Activated naive CD8-positive, alpha-beta T cell (primary cell): ENCODE results near the gene HACD2.

Experiments used
- H3K27ac Mint-ChIP-seq: one replicate; pipeline ENCODE4 v1.8.0; 2021; ENCODE audit warnings: mixed read lengths
- H3K27me3 Mint-ChIP-seq: one replicate; pipeline ENCODE4 v1.8.0; 2021; ENCODE audit warnings: mixed read lengths
- H3K36me3 Mint-ChIP-seq: one replicate; pipeline ENCODE4 v1.8.0; 2021; ENCODE audit warnings: mixed read lengths
- H3K4me1 Mint-ChIP-seq: one replicate; pipeline ENCODE4 v1.8.0; 2021; ENCODE audit warnings: low read depth, mixed read lengths
- H3K4me3 Mint-ChIP-seq: one replicate; pipeline ENCODE4 v1.8.0; 2021; ENCODE audit warnings: mild to moderate bottlenecking, mixed read lengths
- H3K9me3 Mint-ChIP-seq: one replicate; pipeline ENCODE4 v1.8.0; 2021; ENCODE audit warnings: low read depth, mixed read lengths

The HACD2 gene

GRCh38 chr3:123478314-123478713, 106.5 kb downstream of the HACD2 start:
- Mint-ChIP-seq H3K4me3 (no peak overlapping the region), H3K9me3 (no peaks in the 10 kb centered on the region), H3K27me3 (peaks cover 7% of the 10 kb centered on the region), H3K36me3 (no peaks in the 10 kb centered on the region), H3K4me1 (no peaks in the 10 kb centered on the region), H3K27ac (no peak overlapping the region)

GRCh38 chr3:123476967-123477750, 107.7 kb downstream of the HACD2 start:
- no peaks in the 10 kb centered on the region for H3K9me3 Mint-ChIP-seq
- no peaks in the 10 kb centered on the region for H3K4me1 Mint-ChIP-seq
- no peak overlapping the region for H3K4me3 Mint-ChIP-seq
- no peak overlapping the region for H3K27ac Mint-ChIP-seq
- H3K27me3 Mint-ChIP-seq = peaks cover 7% of the 10 kb centered on the region
- no peaks in the 10 kb centered on the region for H3K36me3 Mint-ChIP-seq

DNA sequence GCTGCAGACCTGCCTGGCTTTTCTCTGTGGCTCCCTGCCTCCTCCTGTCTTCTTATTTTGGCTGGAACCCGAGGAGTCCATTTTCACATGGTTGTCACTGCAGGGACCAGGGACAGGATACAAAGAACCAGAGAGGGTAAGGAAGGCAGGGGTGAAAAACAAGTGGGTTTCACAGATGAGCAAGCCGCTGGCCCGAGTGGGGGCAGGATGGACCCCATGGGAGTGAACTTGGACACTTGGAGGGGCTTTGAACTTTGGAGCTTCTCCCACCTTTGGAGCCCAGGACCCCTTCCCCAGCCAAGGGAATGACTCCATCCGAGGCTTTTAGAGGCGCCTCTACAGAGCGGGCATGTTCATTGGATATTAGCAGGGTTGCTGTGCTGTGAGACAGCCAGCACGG, 109.1 kb downstream of the HACD2 start:
- H3K36me3 Mint-ChIP-seq = no peaks in the 10 kb centered on the region
- no peaks in the 10 kb centered on the region for H3K4me1 Mint-ChIP-seq
- no peak overlapping the region for H3K4me3 Mint-ChIP-seq
- H3K27me3 Mint-ChIP-seq = peaks cover 7% of the 10 kb centered on the region
- no peak overlapping the region for H3K27ac Mint-ChIP-seq
- H3K9me3 Mint-ChIP-seq = no peaks in the 10 kb centered on the region

GRCh38 chr3:123471106-123471505, 113.7 kb downstream of the HACD2 start:
- Mint-ChIP-seq H3K4me3 (no peak overlapping the region), H3K27me3 (peaks cover 3% of the 10 kb centered on the region), H3K27ac (no peak overlapping the region), H3K36me3 (no peaks in the 10 kb centered on the region), H3K4me1 (no peaks in the 10 kb centered on the region), H3K9me3 (no peaks in the 10 kb centered on the region)

- H3K4me1 Mint-ChIP-seq = no peaks in the 10 kb centered on the region
- no peak overlapping the region for H3K4me3 Mint-ChIP-seq
- no peak overlapping the region for H3K27ac Mint-ChIP-seq
These were observed 115.4 kb downstream of the HACD2 start for GRCh38 chr3:123469323-123469995.

GRCh38 chr3:123467046-123467445, 117.8 kb downstream of the HACD2 start:
- Mint-ChIP-seq H3K4me3 (no peak overlapping the region), H3K27me3 (peaks cover 4% of the 10 kb centered on the region), H3K27ac (no peak overlapping the region), H3K4me1 (no peaks in the 10 kb centered on the region), H3K36me3 (no peaks in the 10 kb centered on the region), H3K9me3 (no peaks in the 10 kb centered on the region)

More at GRCh38 chr3:123469323-123469995, 115.4 kb downstream of the HACD2 start:
- Mint-ChIP-seq H3K36me3 (no peaks in the 10 kb centered on the region), H3K9me3 (no peaks in the 10 kb centered on the region), H3K27me3 (peaks cover 3% of the 10 kb centered on the region)

- Mint-ChIP-seq H3K4me3 (no peak overlapping the region), H3K4me1 (no peaks in the 10 kb centered on the region), H3K9me3 (no peaks in the 10 kb centered on the region), H3K27me3 (peaks cover 4% of the 10 kb centered on the region), H3K27ac (no peak overlapping the region), H3K36me3 (no peaks in the 10 kb centered on the region)
These were observed 120.6 kb downstream of the HACD2 start for GRCh38 chr3:123464211-123464610.

DNA sequence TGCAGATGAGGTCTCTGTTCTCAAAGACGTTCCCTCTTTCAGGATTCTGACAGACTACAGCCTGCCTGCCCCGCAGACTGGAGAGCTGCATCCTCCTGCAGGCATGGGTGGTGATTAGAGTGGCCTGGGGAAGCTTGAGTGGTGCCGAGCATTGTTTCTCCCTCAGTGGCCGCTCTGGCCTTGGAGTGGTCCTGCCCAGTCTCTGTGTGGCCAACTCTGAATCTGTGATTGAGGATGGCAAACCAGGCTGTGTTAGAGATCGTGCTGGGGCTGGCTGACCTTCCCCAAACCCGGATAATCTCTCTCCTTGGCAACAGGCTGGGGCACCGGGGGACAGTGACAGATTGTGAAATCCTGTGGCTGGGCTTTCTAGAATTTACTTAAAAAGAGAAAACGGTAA, 125.0 kb downstream of the HACD2 start:
- Mint-ChIP-seq H3K4me3 (no peak overlapping the region), H3K4me1 (no peaks in the 10 kb centered on the region), H3K36me3 (no peaks in the 10 kb centered on the region), H3K9me3 (no peaks in the 10 kb centered on the region), H3K27ac (no peak overlapping the region), H3K27me3 (peaks cover 17% of the 10 kb centered on the region)

GRCh38 chr3:123458255-123458654, 126.6 kb downstream of the HACD2 start:
- Mint-ChIP-seq H3K9me3 (no peaks in the 10 kb centered on the region), H3K36me3 (no peaks in the 10 kb centered on the region), H3K4me3 (no peak overlapping the region), H3K27me3 (peaks cover 21% of the 10 kb centered on the region), H3K27ac (no peak overlapping the region), H3K4me1 (no peaks in the 10 kb centered on the region)

DNA sequence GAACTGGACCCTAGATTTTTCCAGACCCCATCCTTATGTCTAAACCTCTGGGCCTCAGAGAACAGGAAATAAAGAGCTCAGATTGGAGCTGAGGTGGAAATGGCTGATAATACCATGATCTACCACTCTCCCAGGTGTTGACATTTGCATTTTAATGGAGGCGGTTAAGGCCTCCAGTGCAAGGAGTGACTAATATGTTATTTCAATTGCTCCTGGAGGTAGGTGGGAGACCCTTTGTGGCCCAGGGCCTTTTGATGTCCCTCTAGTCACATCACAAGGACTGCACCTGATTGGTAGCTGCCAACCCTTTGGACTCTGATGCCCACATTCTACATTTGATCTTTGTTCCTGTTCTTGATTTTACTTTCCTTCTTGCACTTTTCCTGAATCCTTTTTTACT, 127.0 kb downstream of the HACD2 start:
- Mint-ChIP-seq H3K4me1 (no peaks in the 10 kb centered on the region), H3K4me3 (no peak overlapping the region), H3K36me3 (no peaks in the 10 kb centered on the region), H3K27ac (no peak overlapping the region), H3K27me3 (peaks cover 21% of the 10 kb centered on the region), H3K9me3 (no peaks in the 10 kb centered on the region)

- Mint-ChIP-seq H3K4me3 (no peak overlapping the region), H3K9me3 (no peaks in the 10 kb centered on the region), H3K27ac (no peak overlapping the region), H3K27me3 (peaks cover 30% of the 10 kb centered on the region), H3K4me1 (no peaks in the 10 kb centered on the region), H3K36me3 (no peaks in the 10 kb centered on the region)
These were observed 131.2 kb downstream of the HACD2 start for GRCh38 chr3:123453675-123454074.

- no peaks in the 10 kb centered on the region for H3K9me3 Mint-ChIP-seq
- no peak overlapping the region for H3K4me3 Mint-ChIP-seq
- H3K4me1 Mint-ChIP-seq = peaks cover 1% of the 10 kb centered on the region
- H3K27me3 Mint-ChIP-seq = peaks cover 26% of the 10 kb centered on the region
- H3K27ac Mint-ChIP-seq = no peak overlapping the region
- no peaks in the 10 kb centered on the region for H3K36me3 Mint-ChIP-seq
These were observed 133.7 kb downstream of the HACD2 start for GRCh38 chr3:123451186-123451585.

DNA sequence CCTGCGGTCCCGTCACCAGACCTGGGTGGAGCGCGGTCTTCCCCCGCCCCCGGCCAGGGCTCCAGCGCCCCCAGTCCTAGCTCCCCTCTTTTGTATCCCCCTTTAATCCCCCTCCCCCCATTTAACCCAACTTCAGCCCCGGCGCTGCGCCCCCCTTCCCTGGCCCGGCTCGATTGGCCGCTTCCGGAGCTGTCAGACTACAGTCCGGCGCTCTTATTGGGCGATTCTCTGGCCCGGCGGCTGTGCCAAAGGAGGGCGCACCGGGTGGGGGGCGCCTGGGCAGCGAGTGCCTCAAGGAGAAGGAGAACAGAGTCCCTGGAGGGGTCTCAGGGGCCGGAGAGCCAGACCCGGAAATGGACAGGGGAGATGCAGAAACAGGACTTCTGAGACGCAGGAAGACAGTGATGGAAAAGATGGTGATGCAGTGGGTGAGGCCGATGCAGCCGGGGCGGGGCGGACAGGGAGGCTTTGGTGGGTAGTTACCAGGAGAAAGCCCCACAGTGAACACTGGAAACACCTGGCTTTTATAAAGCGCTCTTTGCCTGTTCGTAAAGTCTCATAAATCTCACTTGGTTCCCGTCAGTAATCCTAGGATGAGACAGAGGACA, 134.8 kb downstream of the HACD2 start:
- Mint-ChIP-seq H3K27me3 (peaks cover 28% of the 10 kb centered on the region), H3K4me1 (peaks cover 1% of the 10 kb centered on the region), H3K4me3 (peak overlapping the region; percentile 72), H3K9me3 (no peaks in the 10 kb centered on the region), H3K27ac (no peak overlapping the region), H3K36me3 (no peaks in the 10 kb centered on the region)

DNA sequence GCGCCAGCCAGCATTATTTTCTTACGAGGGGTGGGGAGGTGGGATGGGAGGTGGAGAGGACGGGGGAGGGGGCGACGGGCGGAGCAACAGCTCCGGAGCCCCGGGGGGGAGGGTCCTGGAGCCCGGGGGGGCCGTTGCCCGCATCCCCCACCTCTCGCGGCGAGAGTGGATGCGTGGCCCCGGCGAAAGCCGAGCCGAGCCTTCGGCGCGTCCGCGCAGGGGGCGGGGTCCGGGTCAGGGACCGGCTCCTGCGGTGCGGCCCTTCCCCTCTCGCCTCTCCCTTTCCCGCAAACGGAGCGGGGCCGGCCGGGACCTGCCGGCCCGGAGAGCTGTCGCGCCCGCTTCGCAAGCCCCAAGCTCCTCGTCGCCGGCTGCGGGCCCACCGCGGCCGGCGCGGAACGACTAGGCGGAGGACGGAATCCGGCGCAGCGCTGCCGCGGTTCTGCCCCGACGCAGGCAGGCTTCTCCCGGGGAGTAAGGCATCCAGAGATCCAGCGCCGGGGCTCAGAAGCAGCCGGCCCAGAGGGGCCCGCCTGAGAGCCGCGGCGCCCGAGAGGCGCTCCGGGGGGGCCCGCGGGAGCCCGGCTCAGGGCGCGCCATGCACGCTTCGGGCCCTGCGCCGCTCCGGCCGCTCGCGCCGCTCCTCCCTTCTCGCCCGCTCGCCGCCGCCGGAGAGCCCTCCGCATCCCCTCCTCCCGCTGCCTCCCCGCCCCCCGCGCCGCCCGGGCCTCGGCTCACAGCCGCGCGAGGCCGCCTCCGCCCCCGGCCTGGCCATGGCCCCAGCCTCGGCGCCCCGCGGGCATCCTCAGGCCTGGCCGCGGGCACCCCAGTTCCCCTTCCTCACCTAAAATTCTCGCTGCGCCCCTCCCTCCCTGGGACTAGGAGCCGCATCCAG, 135.5 kb downstream of the HACD2 start:
- no peak overlapping the region for H3K4me3 Mint-ChIP-seq
- no peaks in the 10 kb centered on the region for H3K9me3 Mint-ChIP-seq
- no peaks in the 10 kb centered on the region for H3K36me3 Mint-ChIP-seq
- H3K27ac Mint-ChIP-seq = no peak overlapping the region
- H3K4me1 Mint-ChIP-seq = peaks cover 1% of the 10 kb centered on the region
- peaks cover 30% of the 10 kb centered on the region for H3K27me3 Mint-ChIP-seq
